ENCODE results near the gene STON2. TPM values are rescaled to one million over a fixed set of nuclear protein-coding genes. Genes with fewer than 3 reads are reported as not detected.

The STON2 gene
- total RNA-seq, 2 donors from 2014 or later: 12.7 to 23.8 TPM

GRCh38 chr14:81329640-81330381, 70.3 kb downstream of the STON2 start:
- TF ChIP-seq CTCF (IDR thresholded peaks at IDR 0.05): peak in 1 of 4 experiments; percentile 25
- TF ChIP-seq POLR2AphosphoS5 (IDR thresholded peaks at IDR 0.05): peak; percentile 91
- no peak for TF ChIP-seq POLR2A (IDR thresholded peaks at IDR 0.05)
- 51% methylated on average over 9 of the region's 9 CpGs for WGBS
- Histone ChIP-seq H3K27ac (peak overlapping the region in 1 of 2 donors; percentile 6), H3K27me3 (replicated peaks; ENCODE audit: insufficient read depth) (no peaks in the 10 kb centered on the region), H3K4me3 (no peak overlapping the region), H3K4me1 (replicated peaks) (no peaks in the 10 kb centered on the region), H3K9me3 (no peaks in the 10 kb centered on the region), H3K36me3 (no peaks in the 10 kb centered on the region)
- intact Hi-C loops (cut with DNase I): no loop called here
- DNase-seq (ENCODE audit: low spot score): peak; percentile 81

- H3K4me1 ChIP-seq (replicated peaks): no peaks in the 10 kb centered on the region
- no peak overlapping the region for H3K27ac ChIP-seq
- H3K36me3 ChIP-seq: no peaks in the 10 kb centered on the region
- no peak overlapping the region for H3K4me3 ChIP-seq
- intact Hi-C loops (cut with DNase I): no loop called here
- WGBS: 39% methylated on average over 2 of the region's 2 CpGs
- H3K27me3 ChIP-seq (replicated peaks; ENCODE audit: insufficient read depth): no peaks in the 10 kb centered on the region
- no peak for DNase-seq (ENCODE audit: low spot score)
- no peak for TF ChIP-seq POLR2AphosphoS5 (IDR thresholded peaks at IDR 0.05)
- TF ChIP-seq POLR2A (IDR thresholded peaks at IDR 0.05): no peak
- TF ChIP-seq CTCF (IDR thresholded peaks at IDR 0.05): no peak
- no peaks in the 10 kb centered on the region for H3K9me3 ChIP-seq
These were observed 73.7 kb downstream of the STON2 start for GRCh38 chr14:81326451-81326850.

GRCh38 chr14:81324011-81324410, 76.1 kb downstream of the STON2 start:
- no peaks in the 10 kb centered on the region for H3K27me3 ChIP-seq (replicated peaks; ENCODE audit: insufficient read depth)
- no peaks in the 10 kb centered on the region for H3K9me3 ChIP-seq
- intact Hi-C loops (cut with DNase I): no loop called here
- DNase-seq (ENCODE audit: low spot score): peak; percentile 69
- no peak for TF ChIP-seq POLR2AphosphoS5 (IDR thresholded peaks at IDR 0.05)
- TF ChIP-seq POLR2A (IDR thresholded peaks at IDR 0.05): peak; percentile 72
- peak overlapping the region in 1 of 2 donors; percentile 27 for H3K27ac ChIP-seq
- H3K4me1 ChIP-seq (replicated peaks): no peaks in the 10 kb centered on the region
- WGBS: 13% methylated on average over 11 of the region's 11 CpGs
- no peaks in the 10 kb centered on the region for H3K36me3 ChIP-seq
- peak overlapping the region; percentile 20 to 33 for H3K4me3 ChIP-seq

GRCh38 chr14:81323093-81323492, 77.0 kb downstream of the STON2 start:
- no peak overlapping the region for H3K4me3 ChIP-seq
- H3K9me3 ChIP-seq: no peaks in the 10 kb centered on the region
- 30% methylated on average over 2 of the region's 2 CpGs for WGBS
- no peak for DNase-seq (ENCODE audit: low spot score)
- H3K4me1 ChIP-seq (replicated peaks): no peaks in the 10 kb centered on the region
- H3K36me3 ChIP-seq: no peaks in the 10 kb centered on the region
- TF ChIP-seq POLR2A (IDR thresholded peaks at IDR 0.05) (no peak), POLR2AphosphoS5 (IDR thresholded peaks at IDR 0.05) (no peak), CTCF (IDR thresholded peaks at IDR 0.05) (no peak)
- intact Hi-C loops (cut with DNase I): no loop called here
- no peaks in the 10 kb centered on the region for H3K27me3 ChIP-seq (replicated peaks; ENCODE audit: insufficient read depth)
- no peak overlapping the region for H3K27ac ChIP-seq

GRCh38 chr14:81319946-81320345, 80.2 kb downstream of the STON2 start:
- no peak overlapping the region for H3K27ac ChIP-seq
- TF ChIP-seq CTCF (IDR thresholded peaks at IDR 0.05): no peak
- no peak for TF ChIP-seq POLR2A (IDR thresholded peaks at IDR 0.05)
- no peak for TF ChIP-seq POLR2AphosphoS5 (IDR thresholded peaks at IDR 0.05)
- no peak overlapping the region for H3K4me3 ChIP-seq
- intact Hi-C loops (cut with DNase I): no loop called here
- no peaks in the 10 kb centered on the region for H3K27me3 ChIP-seq (replicated peaks; ENCODE audit: insufficient read depth)
- H3K9me3 ChIP-seq: no peaks in the 10 kb centered on the region
- DNase-seq (ENCODE audit: low spot score): no peak
- no peaks in the 10 kb centered on the region for H3K4me1 ChIP-seq (replicated peaks)
- no peaks in the 10 kb centered on the region for H3K36me3 ChIP-seq
- WGBS: 92% methylated on average over 3 of the region's 3 CpGs

Measured in prostate gland (tissue), 2 donors.